HG03108 (cell line): ENCODE data around the gene TACC2.

Experiments used
- ATAC-seq: cut with Tn5 transposase; IDR thresholded peaks from one replicate; pipeline ENCODE4 v1.9.1; 2021; ENCODE audit warnings: moderate library complexity; ENCODE audit not compliant: unreplicated experiment

Gene TACC2

GRCh38 chr10:122240401-122240800, 251.4 kb downstream of the TACC2 start:
- no peak for ATAC-seq

- ATAC-seq, result no peak
These were observed 252.9 kb downstream of the TACC2 start for GRCh38 chr10:122241836-122242235.

GRCh38 chr10:122243550-122243949, 254.6 kb downstream of the TACC2 start:
- no peak for ATAC-seq

- no peak for ATAC-seq
These were observed 255.3 kb downstream of the TACC2 start for GRCh38 chr10:122244001-122244975.

GRCh38 chr10:122245136-122245535, 256.2 kb downstream of the TACC2 start:
- no peak for ATAC-seq

- no peak for ATAC-seq
These were observed 256.9 kb downstream of the TACC2 start for GRCh38 chr10:122245897-122246296.

GRCh38 chr10:122246830-122247520, 258.0 kb downstream of the TACC2 start:
- no peak for ATAC-seq

- no peak for ATAC-seq
These were observed 259.7 kb downstream of the TACC2 start for GRCh38 chr10:122248356-122249302.

- no peak for ATAC-seq
These were observed 260.4 kb downstream of the TACC2 start for GRCh38 chr10:122249303-122249850.

- ATAC-seq, result no peak
These were observed 261.2 kb downstream of the TACC2 start for GRCh38 chr10:122249991-122250750.

- ATAC-seq, result no peak
These were observed 262.7 kb downstream of the TACC2 start for GRCh38 chr10:122251459-122252255.

GRCh38 chr10:122252805-122253204, 263.8 kb downstream of the TACC2 start:
- no peak for ATAC-seq

GRCh38 chr10:122253605-122254004, 264.6 kb downstream of the TACC2 start:
- ATAC-seq, result no peak

- no peak for ATAC-seq
These were observed 265.9 kb downstream of the TACC2 start for GRCh38 chr10:122254831-122255230.

GRCh38 chr10:122255509-122256301, 266.7 kb downstream of the TACC2 start:
- ATAC-seq, result no peak

GRCh38 chr10:122257041-122257440, 268.1 kb downstream of the TACC2 start:
- no peak for ATAC-seq

- ATAC-seq, result no peak
These were observed 269.4 kb downstream of the TACC2 start for GRCh38 chr10:122258136-122259074.
